ENCODE data around the gene FSTL4.

GRCh38 chr5:133533541-133533940 lies 78.8 kb downstream of the FSTL4 start:
- TF ChIP-seq CTCF (IDR thresholded peaks at IDR 0.05; ENCODE audit: poor library complexity) (no peak), EZH2 (IDR thresholded peaks at IDR 0.05; ENCODE audit: borderline replicate concordance) (no peak)
